ENCODE measurements around the gene AQP3.
"Not testable (repeated sequence)": the region's sequence is repeated elsewhere in the genome, so short reads cannot be mapped to it uniquely, and the experiment has no call there.

The AQP3 gene

DNA sequence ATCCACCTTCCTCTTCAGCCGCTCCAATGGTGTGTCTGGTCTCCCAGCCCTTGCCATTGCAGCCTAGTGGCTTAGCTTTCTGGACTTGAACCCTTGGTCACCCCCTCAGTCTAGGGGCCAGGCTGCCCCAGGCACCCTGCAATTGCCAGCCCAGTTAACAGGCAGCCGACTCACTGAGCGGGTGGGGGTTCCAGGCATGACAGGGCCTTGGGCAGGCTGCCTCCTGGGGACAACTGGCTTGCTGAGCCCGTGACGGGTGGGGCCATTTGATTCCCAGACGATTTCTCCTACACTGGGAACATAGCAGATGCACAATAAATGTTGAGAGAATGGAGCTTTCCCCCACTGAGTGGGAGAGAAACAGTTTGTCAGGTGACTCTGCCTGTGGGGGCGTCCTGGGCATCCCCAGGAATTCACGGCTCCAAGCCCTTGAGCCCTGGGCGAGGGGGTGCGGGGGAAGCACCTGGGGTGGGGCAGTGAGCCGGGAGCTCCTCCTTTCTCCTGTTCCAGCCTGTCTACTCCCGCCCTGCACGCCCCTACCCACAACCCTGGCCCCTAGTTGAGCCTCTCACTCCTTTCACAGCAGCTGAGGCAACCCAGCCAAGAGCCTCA is 32.4 kb downstream of the AQP3 start:
- DNase-seq (ENCODE audit: low read depth, low spot score) = no peak

DNA sequence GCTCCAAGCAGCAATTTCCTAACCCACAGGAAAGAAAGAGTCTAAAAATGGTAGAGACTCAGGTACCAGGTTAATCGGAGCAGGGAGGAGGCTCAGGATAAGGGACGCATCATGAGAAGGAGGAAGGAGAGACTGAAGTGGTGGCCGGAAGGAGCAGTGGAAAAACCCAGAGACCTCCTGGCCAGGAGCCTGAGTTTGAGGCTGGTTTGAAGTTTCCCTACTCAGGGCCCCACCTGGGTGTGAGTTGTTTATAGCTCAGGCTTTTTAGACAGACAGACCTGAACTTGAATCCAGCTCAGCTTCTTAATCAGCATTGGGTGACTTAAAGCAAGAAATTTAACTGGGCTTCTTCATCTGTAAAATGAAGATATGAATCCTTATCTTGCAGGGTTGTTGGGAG is 33.1 kb downstream of the AQP3 start:
- no peak for DNase-seq (ENCODE audit: low read depth, low spot score)

- no peak for DNase-seq (ENCODE audit: low read depth, low spot score)
These were observed 39.3 kb downstream of the AQP3 start for GRCh38 chr9:33408087-33408486.

DNA sequence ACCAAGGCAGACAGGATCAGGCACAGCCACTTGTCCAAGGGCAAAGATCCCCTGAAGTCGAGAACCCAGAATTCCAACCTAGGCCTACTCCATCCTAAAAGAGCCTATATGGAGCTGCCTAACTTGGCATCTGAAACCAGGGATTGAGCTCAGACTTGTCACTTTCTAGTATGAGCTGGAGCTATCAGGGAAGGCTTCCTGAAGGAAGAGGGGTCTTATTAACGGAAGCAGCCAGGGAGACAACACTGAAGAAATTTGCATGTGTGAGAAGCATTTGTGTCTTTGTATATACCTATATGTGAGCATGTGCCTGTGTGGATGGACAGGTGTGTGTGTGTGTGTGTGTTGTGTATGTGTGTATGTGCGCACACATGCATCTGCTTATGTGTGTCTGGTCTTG is 40.3 kb downstream of the AQP3 start:
- DNase-seq (ENCODE audit: low read depth, low spot score) = no peak

DNA sequence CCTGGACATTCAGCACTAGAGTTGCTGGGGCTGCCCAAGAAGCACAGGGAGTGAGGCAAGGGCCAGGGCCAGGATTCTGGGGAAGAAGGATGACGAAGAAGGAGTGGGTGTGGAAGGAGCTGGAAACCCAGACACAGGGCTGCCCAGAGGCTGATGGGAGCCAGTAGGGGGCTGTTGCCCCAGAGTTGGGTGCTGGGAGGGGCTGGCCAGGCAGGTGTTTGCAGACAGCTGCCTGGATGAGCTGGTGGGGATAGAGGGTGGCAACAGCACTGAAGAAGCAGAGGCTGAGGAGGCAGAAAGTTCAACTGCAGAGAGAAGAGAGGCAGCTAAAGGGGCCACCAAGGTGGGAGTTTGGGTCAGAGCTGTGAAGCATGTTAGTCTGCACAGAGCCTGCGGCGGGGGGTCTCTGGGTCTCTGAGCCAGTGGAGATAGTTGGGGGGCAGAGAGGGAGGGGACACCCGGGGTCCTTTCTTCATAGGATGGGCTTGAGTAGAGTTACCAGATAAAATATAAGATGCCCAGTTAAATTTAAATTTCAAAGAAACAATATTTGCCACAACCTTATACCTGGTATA is 42.5 kb downstream of the AQP3 start:
- DNase-seq (ENCODE audit: low read depth, low spot score) = no peak

DNA sequence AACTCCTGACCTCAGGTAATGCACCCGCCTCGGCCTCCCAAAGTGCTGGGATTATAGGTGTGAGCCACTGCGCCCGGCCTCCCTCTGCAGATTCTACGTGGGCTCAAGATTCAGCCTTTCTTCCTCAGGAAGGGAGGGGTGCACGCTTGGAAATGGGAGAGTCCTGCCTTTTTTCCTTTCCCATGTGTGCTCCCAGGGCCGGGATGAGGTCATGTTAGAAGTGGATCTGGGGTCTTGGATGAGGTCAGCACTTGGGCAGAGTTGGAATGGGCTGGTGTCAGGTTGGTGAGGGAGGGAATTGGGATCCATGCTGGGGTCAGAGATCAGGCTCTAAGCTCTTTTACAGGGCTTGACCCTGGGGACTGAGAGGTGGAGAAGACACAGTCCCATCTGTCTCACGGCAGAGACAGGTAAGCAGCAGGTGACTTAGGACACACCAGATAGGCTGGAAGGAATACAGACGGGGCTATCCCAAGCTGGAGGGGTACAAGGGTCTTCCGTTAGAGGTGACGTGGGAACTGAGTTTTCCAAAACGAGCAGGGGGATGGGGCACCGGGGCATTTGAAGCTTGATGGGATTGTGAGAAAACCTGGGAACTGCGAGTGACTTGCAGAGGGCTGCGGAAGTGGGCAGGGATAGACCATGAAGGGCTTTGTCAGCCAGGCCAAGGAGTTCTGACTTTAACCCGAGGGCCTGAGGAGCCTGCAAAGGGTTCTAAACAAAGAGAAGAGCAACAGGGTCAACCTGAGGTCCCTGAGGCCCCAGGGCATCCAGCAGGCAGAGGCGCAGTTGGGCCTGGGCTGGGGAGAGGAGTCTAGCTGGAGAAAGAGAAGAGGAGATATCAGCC is 43.2 kb downstream of the AQP3 start:
- no peak for DNase-seq (ENCODE audit: low read depth, low spot score)

DNA sequence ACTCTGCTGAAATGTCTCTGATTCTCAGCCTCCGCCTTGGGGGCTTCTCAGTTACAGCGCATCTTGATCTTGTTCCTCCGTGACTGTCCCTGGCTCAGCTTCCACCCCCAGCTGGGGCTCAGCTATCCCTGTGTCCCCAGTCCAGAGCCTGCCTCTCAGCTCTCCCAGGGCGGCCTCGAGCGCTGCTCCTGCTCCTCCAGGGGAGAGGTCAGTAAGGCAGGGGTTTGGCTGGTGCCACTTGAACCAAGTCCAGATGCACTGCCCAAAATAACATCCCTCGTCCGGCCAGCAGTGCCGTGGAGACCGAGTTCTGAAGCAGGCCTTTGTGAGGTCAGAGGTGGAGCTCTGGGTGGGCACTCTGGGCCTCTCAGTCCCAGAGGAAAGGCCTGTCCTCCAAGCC is 45.0 kb downstream of the AQP3 start, which contains the start of gene AQP7:
Gene AQP7, minus strand, starts transcription at position 198 of the 400 bp plus-strand sequence. CDS start 1,306 bp downstream, outside the sequence.
- not testable (repeated sequence) for DNase-seq (ENCODE audit: low read depth, low spot score)

GRCh38 chr9:33401809-33402208 is 45.6 kb downstream of the AQP3 start:
- DNase-seq (ENCODE audit: low read depth, low spot score) = not testable (repeated sequence)

GRCh38 chr9:33399047-33399446 is 48.3 kb downstream of the AQP3 start:
- not testable (repeated sequence) for DNase-seq (ENCODE audit: low read depth, low spot score)

- DNase-seq (ENCODE audit: low read depth, low spot score) = not testable (repeated sequence)
These were observed 49.6 kb downstream of the AQP3 start for GRCh38 chr9:33397801-33398200.

DNA sequence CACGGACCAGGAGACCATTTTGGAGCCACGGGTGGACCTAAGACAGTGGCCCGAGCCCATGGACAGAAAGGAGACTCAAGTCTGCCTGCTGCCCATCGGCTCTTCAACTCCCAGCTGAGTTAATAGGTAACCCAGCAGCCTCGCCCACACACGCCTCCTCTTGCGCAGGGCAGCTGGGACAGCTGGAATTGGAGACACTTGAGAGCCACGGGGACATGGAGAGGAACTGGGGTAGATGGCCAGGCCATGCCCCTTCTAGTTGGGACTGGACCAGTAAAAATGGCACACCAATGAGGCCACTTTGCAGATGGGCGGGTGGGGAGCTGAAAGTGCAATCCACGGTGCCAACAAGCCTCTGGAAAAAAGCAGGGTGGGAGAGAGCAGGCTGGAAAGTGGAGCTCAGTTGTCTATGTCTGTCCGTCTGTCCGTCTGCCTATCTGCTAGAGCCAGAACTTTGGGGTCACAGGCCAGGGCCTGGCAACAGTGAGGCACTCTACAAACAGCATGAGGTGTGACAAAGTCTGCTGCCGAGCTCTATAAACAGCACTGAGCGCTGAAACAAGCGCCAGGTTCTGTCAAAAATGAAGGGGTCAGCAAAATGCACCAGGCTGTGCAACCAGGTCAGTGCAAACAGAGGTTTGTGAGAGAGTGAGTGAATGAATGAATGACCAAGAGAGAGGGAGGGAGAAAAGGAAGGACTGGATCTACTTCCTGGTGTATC is 52.1 kb downstream of the AQP3 start:
- not testable (repeated sequence) for DNase-seq (ENCODE audit: low read depth, low spot score)

DNA sequence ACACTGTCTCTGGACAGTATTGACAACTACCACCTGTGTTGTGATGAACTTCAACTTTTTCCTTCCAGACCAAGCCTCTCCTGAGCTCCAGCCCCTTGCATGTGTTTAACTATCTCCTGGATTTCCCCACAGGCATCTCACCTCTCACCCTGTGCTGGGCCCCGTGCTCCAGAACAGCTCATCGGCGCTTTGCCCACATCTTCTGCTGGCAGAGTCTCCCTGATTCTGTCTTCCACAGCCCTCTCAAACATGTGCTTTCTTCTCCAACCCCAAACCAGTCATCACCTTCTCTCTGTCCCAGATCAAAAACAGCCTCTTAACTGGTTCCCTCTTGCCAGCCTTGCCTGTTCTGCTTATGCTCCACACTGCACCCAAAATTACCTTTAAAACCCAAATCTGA is 53.4 kb downstream of the AQP3 start:
- not testable (repeated sequence) for DNase-seq (ENCODE audit: low read depth, low spot score)

DNA sequence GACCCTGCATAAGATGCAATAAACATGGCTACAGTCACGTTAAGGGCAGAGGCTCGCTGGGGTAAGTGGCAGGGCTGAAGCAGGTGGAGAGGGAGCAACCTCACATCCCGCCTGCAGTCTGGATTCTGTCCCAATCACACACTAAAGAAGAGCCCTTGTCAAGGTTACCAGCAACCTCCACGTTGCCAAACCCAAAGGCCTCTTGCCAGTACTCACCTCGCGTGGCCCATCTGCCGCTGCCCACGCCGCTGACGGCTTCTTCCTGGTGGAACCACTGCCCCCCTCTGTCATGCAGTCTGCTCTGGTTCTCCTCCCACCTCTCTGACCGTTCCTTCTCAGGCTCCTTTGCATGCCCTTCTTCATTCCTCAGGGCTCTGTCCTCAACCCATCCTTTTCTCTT is 53.8 kb downstream of the AQP3 start:
- DNase-seq (ENCODE audit: low read depth, low spot score) = no peak

- DNase-seq (ENCODE audit: low read depth, low spot score) = not testable (repeated sequence)
These were observed 54.8 kb downstream of the AQP3 start for GRCh38 chr9:33392591-33393021.
